Measurements from ENCODE around the gene DLGAP1. TPM values are rescaled to one million over a fixed set of nuclear protein-coding genes. Genes with fewer than 3 reads are reported as not detected.
A peak's percentile ranks its signal among the peaks of the same experiment; 100 is the strongest.
"Not testable (repeated sequence)": the region's sequence is repeated elsewhere in the genome, so short reads cannot be mapped to it uniquely, and the experiment has no call there.

DLGAP1 gene
- total RNA-seq, 1 donor from 2014 or later: 5.3 TPM

GRCh38 chr18:4074647-4075046 is 380.5 kb downstream of the DLGAP1 start:
- DNase-seq: no peak

GRCh38 chr18:4069183-4069582 is 385.9 kb downstream of the DLGAP1 start:
- no peak for DNase-seq

GRCh38 chr18:4068552-4069158 is 386.5 kb downstream of the DLGAP1 start:
- peak; percentile 22 for DNase-seq

- DNase-seq: no peak
Observed at GRCh38 chr18:4063545-4063944, 391.6 kb downstream of the DLGAP1 start.

GRCh38 chr18:4060427-4061281 is 394.5 kb downstream of the DLGAP1 start:
- DNase-seq: no peak

- DNase-seq: no peak
Observed at GRCh38 chr18:4058179-4058578, 396.9 kb downstream of the DLGAP1 start.

- no peak for DNase-seq
Observed at GRCh38 chr18:4040391-4041092, 414.6 kb downstream of the DLGAP1 start.

- DNase-seq: no peak
Observed at GRCh38 chr18:4035521-4035920, 419.6 kb downstream of the DLGAP1 start.

- DNase-seq: not testable (repeated sequence)
Observed at GRCh38 chr18:4034815-4035214, 420.3 kb downstream of the DLGAP1 start.

GRCh38 chr18:4026542-4026941 is 428.6 kb downstream of the DLGAP1 start:
- no peak for DNase-seq

- no peak for DNase-seq
Observed at GRCh38 chr18:4024702-4025101, 430.4 kb downstream of the DLGAP1 start.

- not testable (repeated sequence) for DNase-seq
Observed at GRCh38 chr18:4022749-4023148, 432.4 kb downstream of the DLGAP1 start.

- no peak for DNase-seq
Observed at GRCh38 chr18:4020026-4020425, 435.1 kb downstream of the DLGAP1 start.

- no peak for DNase-seq
Observed at GRCh38 chr18:4017480-4017879, 437.6 kb downstream of the DLGAP1 start.

- no peak for DNase-seq
Observed at GRCh38 chr18:4016391-4017049, 438.6 kb downstream of the DLGAP1 start.

GRCh38 chr18:4007846-4008245 is 447.3 kb downstream of the DLGAP1 start:
- no peak for DNase-seq

GRCh38 chr18:4004183-4004829 is 450.8 kb downstream of the DLGAP1 start:
- DNase-seq: no peak

GRCh38 chr18:3998698-3999333 is 456.3 kb downstream of the DLGAP1 start:
- DNase-seq: peak; percentile 4

- DNase-seq: no peak
Observed at GRCh38 chr18:3995476-3996102, 459.5 kb downstream of the DLGAP1 start.

GRCh38 chr18:3993941-3994687 is 461.0 kb downstream of the DLGAP1 start:
- no peak for DNase-seq

Data from skin of body (tissue), 2 donors.